HG03175 (cell line): ENCODE results near the gene PROM2.

Experiments used
- ATAC-seq: cut with Tn5 transposase; IDR thresholded peaks from one replicate; pipeline ENCODE4 v1.9.1; 2021; ENCODE audit warnings: mild to moderate bottlenecking, moderate library complexity; ENCODE audit not compliant: unreplicated experiment

PROM2 gene

GRCh38 chr2:95305380-95306061, 31.3 kb downstream of the PROM2 start:
- ATAC-seq = no peak

- ATAC-seq = no peak
These were observed 32.2 kb downstream of the PROM2 start for GRCh38 chr2:95306336-95306895.

- no peak for ATAC-seq
These were observed 32.8 kb downstream of the PROM2 start for GRCh38 chr2:95307036-95307435.

DNA sequence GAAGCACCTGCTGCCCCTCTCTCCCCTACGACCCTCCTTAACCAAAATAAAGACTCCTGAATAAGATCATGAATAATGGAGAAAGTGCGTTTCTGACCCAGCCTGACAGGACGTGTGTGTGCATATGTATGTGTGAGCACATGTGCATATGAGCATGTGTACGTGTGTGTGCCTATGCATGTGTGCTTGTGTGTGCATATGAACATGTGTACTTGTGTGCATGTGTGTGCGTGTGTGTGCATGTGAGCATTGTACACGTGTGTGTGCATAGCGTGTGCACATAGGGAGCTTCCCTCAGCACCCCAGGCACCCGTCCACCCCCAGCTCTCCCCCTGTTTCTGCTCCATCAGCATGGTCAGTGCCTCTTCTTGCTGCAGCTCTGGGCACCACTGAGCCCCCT, 33.6 kb downstream of the PROM2 start:
- no peak for ATAC-seq

- no peak for ATAC-seq
These were observed 34.3 kb downstream of the PROM2 start for GRCh38 chr2:95308426-95308990.

DNA sequence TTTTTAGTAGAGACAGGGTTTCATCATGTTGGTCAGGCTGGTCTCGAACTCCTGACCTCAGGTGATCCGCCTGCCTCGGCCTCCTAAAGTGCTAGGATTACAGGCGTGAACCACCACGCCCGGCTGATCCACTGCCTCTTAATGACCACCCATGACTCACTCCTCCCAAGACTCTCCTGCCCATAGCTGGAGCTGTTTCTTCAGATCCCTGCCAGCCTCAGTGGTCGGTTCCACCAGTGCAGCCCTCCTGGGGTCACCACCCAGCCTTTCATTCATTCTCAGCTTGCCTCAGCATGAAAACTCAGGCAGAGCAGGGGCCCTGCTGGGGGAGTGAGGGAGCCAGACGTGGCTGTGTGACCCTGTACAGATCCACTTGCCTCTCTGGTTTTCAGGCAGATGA, 35.4 kb downstream of the PROM2 start:
- no peak for ATAC-seq

GRCh38 chr2:95310216-95310615, 36.0 kb downstream of the PROM2 start:
- ATAC-seq = no peak

DNA sequence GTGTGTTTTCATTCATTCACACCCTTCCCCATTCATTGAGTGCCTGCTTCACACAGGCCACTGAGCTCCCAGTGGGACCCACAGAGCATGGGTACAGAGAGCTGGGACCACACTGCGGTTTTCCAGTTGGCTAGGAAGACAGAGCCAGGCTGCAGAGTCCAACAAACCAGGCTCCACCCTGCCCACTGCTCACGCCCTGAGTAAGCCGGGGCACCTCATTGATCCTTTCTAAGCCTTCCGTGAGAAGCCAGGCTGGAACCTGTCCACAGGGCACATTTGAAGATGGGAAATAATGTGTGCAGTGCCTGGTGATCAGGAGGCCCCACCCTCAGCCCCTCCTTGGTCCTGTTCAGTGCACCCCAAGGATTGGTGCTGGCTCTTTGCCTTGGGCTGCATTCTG, 36.4 kb downstream of the PROM2 start:
- no peak for ATAC-seq

- ATAC-seq = no peak
These were observed 37.7 kb downstream of the PROM2 start for GRCh38 chr2:95311815-95312542.

GRCh38 chr2:95312543-95313201, 38.4 kb downstream of the PROM2 start:
- no peak for ATAC-seq

DNA sequence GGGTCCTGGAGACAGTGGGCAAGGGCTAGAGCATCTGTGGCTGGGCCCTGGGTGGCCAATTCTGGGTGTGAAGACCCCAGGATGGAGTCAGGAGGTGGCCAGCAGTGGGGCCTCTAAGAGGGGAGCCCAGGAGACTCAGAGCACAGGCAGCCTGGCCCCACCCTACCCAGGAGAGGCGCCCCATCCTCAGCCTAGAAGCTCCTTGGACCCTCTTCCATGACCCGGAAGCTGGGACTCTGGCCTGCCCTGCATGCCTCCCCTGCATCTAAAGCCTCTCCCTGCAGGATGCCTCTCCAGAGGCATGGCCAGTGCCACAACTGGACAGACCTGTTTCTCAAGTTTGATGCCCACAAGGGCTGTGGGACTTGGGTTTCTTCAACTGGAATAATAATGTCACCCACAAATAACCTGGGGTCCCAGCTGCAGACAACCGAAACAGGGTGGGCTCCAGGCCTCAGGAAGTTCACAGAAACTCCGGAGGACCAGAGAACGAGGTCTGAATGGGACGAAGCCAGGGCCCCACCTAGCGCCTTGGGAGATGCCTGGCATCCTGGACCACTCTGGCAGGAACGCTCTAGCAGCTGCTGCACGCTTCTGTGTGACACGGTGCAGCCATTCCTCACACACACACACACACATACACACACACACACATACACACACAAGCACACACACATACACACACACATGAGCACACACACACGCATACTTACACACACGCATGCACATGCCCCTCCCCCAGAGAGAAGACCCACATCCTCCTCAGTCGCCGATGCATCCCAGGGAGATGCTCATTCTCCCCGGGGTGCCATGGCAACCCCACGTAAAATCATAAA, 39.3 kb downstream of the PROM2 start:
- no peak for ATAC-seq

- ATAC-seq = no peak
These were observed 40.3 kb downstream of the PROM2 start for GRCh38 chr2:95314598-95314963.

GRCh38 chr2:95314964-95315611, 40.8 kb downstream of the PROM2 start:
- ATAC-seq = no peak

- no peak for ATAC-seq
These were observed 41.7 kb downstream of the PROM2 start for GRCh38 chr2:95315801-95316411.

- ATAC-seq = no peak
These were observed 42.3 kb downstream of the PROM2 start for GRCh38 chr2:95316466-95317122.

DNA sequence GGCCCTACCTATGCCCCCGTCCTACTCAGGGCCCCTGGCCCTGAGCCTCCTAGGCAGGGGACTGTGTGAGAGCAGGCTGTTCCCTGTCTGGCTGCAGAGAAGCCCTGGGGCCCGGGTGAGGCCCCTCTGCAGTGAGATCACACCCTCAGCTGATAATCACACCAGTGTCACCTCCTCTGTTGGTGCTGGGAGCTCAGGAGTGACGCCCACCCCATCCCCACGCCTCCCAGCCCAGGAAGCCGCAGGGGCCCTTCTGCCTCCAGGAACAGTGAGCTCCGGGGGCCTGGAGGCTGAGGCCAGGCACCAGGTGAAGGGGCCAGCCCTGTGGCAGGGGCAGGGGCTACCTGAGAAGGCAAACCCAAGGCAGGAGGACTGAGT, 42.9 kb downstream of the PROM2 start:
- no peak for ATAC-seq

DNA sequence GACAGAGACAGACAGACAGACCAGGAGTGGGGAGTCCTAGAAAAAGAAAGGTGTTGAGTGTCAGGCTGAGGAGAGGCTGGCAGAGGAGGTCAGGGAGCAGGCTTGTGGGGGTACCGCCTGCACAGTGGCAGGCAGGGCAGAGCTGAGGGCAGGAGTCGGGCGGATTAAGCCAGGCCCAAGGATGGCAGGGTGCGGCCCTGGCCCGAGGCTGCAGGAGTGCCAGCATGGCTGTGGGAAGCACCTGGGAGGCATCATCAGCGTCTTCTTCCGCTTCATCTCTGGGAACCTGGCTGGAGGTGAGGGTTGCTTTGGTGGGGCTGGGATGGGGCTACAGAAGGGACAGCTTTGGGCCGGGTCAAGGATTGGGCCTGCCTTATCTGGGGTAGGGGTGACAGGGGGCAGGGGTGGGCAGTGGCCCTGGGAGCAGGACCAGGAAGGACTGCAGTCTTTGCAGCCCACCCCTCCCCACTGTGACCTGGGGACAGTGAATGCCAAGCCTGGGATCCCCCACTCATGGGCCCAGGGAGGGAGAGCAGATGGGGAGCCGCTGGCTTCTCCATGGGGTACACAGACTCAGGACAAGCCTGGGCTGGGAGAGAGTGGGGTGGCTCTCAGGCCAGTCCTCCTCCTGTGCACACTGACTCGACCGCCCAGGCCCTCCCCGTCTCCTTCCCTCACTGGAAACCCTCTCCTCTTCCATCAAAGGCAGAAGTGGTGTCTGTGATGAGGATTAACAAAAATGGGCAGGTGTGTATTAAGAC, 43.6 kb downstream of the PROM2 start:
- ATAC-seq = no peak

- ATAC-seq = no peak
These were observed 44.4 kb downstream of the PROM2 start for GRCh38 chr2:95318431-95319220.
